HFFc6 (cell line): ENCODE measurements around the gene C2CD5. TPM values are rescaled to one million over a fixed set of nuclear protein-coding genes. Genes with fewer than 3 reads are reported as not detected.

Experiments used
- DNase-seq: peaks from one replicate; pipeline ENCODE4 v3.0.0-alpha.2; 2018
- H3K27ac Mint-ChIP-seq: 2 replicates; pipeline ENCODE4 v1.8.0; 2020; ENCODE audit warnings: mild to moderate bottlenecking, mixed read lengths
- H3K27me3 Mint-ChIP-seq: 2 replicates; pipeline ENCODE4 v1.8.0; 2021; ENCODE audit warnings: mild to moderate bottlenecking, moderate library complexity, mixed read lengths; ENCODE audit not compliant: insufficient read depth
- H3K36me3 Mint-ChIP-seq: 2 replicates; pipeline ENCODE4 v1.8.0; 2021; ENCODE audit warnings: low read depth, mixed read lengths
- H3K4me1 Mint-ChIP-seq: 2 replicates; pipeline ENCODE4 v1.8.0; 2020; ENCODE audit warnings: low read depth, mixed read lengths
- H3K4me3 Mint-ChIP-seq: 2 replicates; pipeline ENCODE4 v1.8.0; 2020; ENCODE audit warnings: mild to moderate bottlenecking, moderate library complexity, mixed read lengths
- H3K9me3 Mint-ChIP-seq: 2 replicates; pipeline ENCODE4 v1.8.0; 2020; ENCODE audit warnings: mild to moderate bottlenecking, mixed read lengths
- CTCF ChIP-seq: fragments of 200-600 bp; sonication (generic); IDR thresholded peaks from 2 replicates; pipeline ENCODE4 v1.5.0; 2021; ENCODE audit warnings: antibody characterized with exemption, mild to moderate bottlenecking
- total RNA-seq, 6 experiments: library from RNA; stranded (reverse); fragmentation: NEBNext Ultra II Directional; extraction: Animal tissue kit (Norgen Biotek cat#: 25700); gene quantifications; 2 replicates in 1 of 6; 3 replicates in 5 of 6; pipeline ENCODE4 v1.2.3, GENCODE V29; 2021

Gene C2CD5
- total RNA-seq, 6 experiments from 2014 or later = 17.7 to 23.1 (median 20.7) TPM

DNA sequence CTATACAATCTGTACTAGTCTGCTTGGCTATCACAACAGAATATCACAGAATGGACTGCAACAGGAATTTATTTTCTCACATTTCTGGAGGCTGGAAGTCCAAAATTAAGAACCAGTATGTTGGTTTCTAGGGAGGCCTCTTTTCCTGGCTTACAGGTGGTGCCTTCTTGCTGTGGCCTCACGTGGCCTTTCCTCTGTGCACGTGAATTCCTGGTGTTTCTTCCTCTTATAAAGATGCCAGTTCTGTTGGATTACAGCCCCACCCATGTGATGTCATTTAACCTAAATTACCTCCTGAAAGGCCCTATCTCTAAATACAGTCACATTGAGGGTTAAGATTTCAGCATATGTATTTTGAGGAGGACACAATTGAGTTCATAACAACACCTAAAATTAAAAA, 32.1 kb upstream of the C2CD5 start:
- no peak for DNase-seq
- Mint-ChIP-seq H3K36me3 (no peaks in the 10 kb centered on the region), H3K9me3 (no peaks in the 10 kb centered on the region), H3K4me3 (no peak overlapping the region), H3K4me1 (no peaks in the 10 kb centered on the region), H3K27ac (no peak overlapping the region), H3K27me3 (peaks cover 3% of the 10 kb centered on the region)
- no peak for TF ChIP-seq CTCF

GRCh38 chr12:22576065-22576464, 31.7 kb upstream of the C2CD5 start:
- DNase-seq = no peak

DNA sequence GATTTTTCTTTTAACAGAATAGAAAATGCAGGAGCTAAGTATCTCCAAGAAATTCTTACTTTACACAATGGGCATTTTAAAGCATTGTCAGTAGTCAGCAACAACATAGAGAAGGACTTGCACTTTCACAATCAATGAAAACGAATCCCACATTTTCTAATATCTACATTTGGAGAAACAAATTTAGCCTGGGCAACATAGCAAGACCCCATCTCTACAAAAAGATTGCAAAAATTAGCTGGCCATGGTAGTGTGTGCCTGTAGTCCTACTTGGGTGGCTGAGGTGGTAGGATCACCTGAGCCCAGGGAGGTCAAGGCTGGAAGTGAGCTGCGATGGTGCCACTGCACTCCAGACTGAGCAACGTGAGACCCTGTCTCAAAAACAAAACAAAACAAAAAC, 30.6 kb upstream of the C2CD5 start:
- H3K27me3 Mint-ChIP-seq = peaks cover 3% of the 10 kb centered on the region
- H3K36me3 Mint-ChIP-seq = no peaks in the 10 kb centered on the region
- no peak for DNase-seq
- no peaks in the 10 kb centered on the region for H3K9me3 Mint-ChIP-seq
- H3K27ac Mint-ChIP-seq = no peak overlapping the region
- TF ChIP-seq CTCF = no peak
- no peaks in the 10 kb centered on the region for H3K4me1 Mint-ChIP-seq
- H3K4me3 Mint-ChIP-seq = no peak overlapping the region

More at GRCh38 chr12:22576065-22576464, 31.7 kb upstream of the C2CD5 start:
- H3K27me3 Mint-ChIP-seq = peaks cover 3% of the 10 kb centered on the region
- no peaks in the 10 kb centered on the region for H3K9me3 Mint-ChIP-seq
- H3K36me3 Mint-ChIP-seq = no peaks in the 10 kb centered on the region
- no peak overlapping the region for H3K4me3 Mint-ChIP-seq
- no peaks in the 10 kb centered on the region for H3K4me1 Mint-ChIP-seq
- no peak overlapping the region for H3K27ac Mint-ChIP-seq
- TF ChIP-seq CTCF = no peak

GRCh38 chr12:22573181-22573580, 28.8 kb upstream of the C2CD5 start:
- Mint-ChIP-seq H3K4me3 (no peak overlapping the region), H3K27me3 (peaks cover 7% of the 10 kb centered on the region), H3K36me3 (no peaks in the 10 kb centered on the region), H3K27ac (no peak overlapping the region), H3K9me3 (no peaks in the 10 kb centered on the region), H3K4me1 (no peaks in the 10 kb centered on the region)
- no peak for DNase-seq
- TF ChIP-seq CTCF = no peak

- Mint-ChIP-seq H3K27me3 (peaks cover 5% of the 10 kb centered on the region), H3K27ac (no peak overlapping the region), H3K4me1 (no peaks in the 10 kb centered on the region), H3K36me3 (no peaks in the 10 kb centered on the region), H3K4me3 (no peak overlapping the region), H3K9me3 (no peaks in the 10 kb centered on the region)
- TF ChIP-seq CTCF = no peak
- no peak for DNase-seq
Observed at GRCh38 chr12:22569253-22569652, 24.9 kb upstream of the C2CD5 start.
